GM11168 (cell line): ENCODE measurements around the gene RHOT2.

ENCODE experiments used
- in situ Hi-C: fragments of 300-500 bp; cut with MboI; formaldehyde crosslinking; loops from one replicate; pipeline ENCODE4 v1.12.0; 2022; ENCODE audit warnings: low sequenced_read_pairs; ENCODE audit not compliant: unreplicated experiment

Gene RHOT2

GRCh38 chr16:667780-668518 lies at the start of gene RHOT2:
RHOT2 (plus strand) TSS chr16:668132; CDS start chr16:668200, 68 bp downstream.
- in situ Hi-C loops = no loop called here

- in situ Hi-C loops = no loop called here
Observed at GRCh38 chr16:619476-620100, 48.3 kb upstream of the RHOT2 start.

- in situ Hi-C loops = no loop called here
Observed at GRCh38 chr16:620700-621525, 47.0 kb upstream of the RHOT2 start.

- in situ Hi-C loops = no loop called here
Observed at GRCh38 chr16:621526-622105, 46.3 kb upstream of the RHOT2 start.

- in situ Hi-C loops = no loop called here
Observed at GRCh38 chr16:622920-623280, 45.0 kb upstream of the RHOT2 start.

GRCh38 chr16:624526-625070 lies 43.3 kb upstream of the RHOT2 start:
- in situ Hi-C loops = no loop called here

GRCh38 chr16:625117-625976 lies 42.6 kb upstream of the RHOT2 start:
- in situ Hi-C loops = no loop called here

- in situ Hi-C loops = no loop called here
Observed at GRCh38 chr16:625977-626765, 41.8 kb upstream of the RHOT2 start.

- in situ Hi-C loops = no loop called here
Observed at GRCh38 chr16:626787-627453, 41.0 kb upstream of the RHOT2 start.

- in situ Hi-C loops = no loop called here
Observed at GRCh38 chr16:627454-628239, 40.3 kb upstream of the RHOT2 start.

- in situ Hi-C loops = no loop called here
Observed at GRCh38 chr16:628321-629061, 39.4 kb upstream of the RHOT2 start.

- in situ Hi-C loops = no loop called here
Observed at GRCh38 chr16:629185-629832, 38.6 kb upstream of the RHOT2 start.

- in situ Hi-C loops = no loop called here
Observed at GRCh38 chr16:629833-630248, 38.1 kb upstream of the RHOT2 start.

GRCh38 chr16:630249-630814 lies 37.6 kb upstream of the RHOT2 start:
- in situ Hi-C loops = no loop called here

- in situ Hi-C loops = no loop called here
Observed at GRCh38 chr16:630815-631405, 37.0 kb upstream of the RHOT2 start, which contains the start of gene WFIKKN1. WFIKKN1 (plus strand) TSS chr16:630985; CDS start chr16:631254, 269 bp downstream.
